A549 treated with CpdA at 1 μM for 4 hours (cell line): Measurements from ENCODE around the gene CEACAM3. TPM values are rescaled to one million over a fixed set of nuclear protein-coding genes. Genes with fewer than 3 reads are reported as not detected.

Source experiments
- total RNA-seq: library from RNA; stranded (reverse); fragments of 200-300 nt; extraction: Qiagen RNA extraction; gene quantifications from 5 replicates; pipeline ENCODE4 v1.2.3, GENCODE V29; 2022; ENCODE audit warnings: low read depth

Gene CEACAM3
- total RNA-seq = not detected in 5 replicates

GRCh38 chr19:41796362-41796761 is at the start of gene CEACAM3:
TSS of gene CEACAM3 (plus strand) at chr19:41796587. CDS start at chr19:41796678, 91 bp downstream.

GRCh38 chr19:41755328-41755913 is 41.0 kb upstream of the CEACAM3 start, which contains the start of gene CEACAM6:
TSS of gene CEACAM6 (plus strand) at chr19:41755530. CDS start at chr19:41755639, 109 bp downstream.

DNA sequence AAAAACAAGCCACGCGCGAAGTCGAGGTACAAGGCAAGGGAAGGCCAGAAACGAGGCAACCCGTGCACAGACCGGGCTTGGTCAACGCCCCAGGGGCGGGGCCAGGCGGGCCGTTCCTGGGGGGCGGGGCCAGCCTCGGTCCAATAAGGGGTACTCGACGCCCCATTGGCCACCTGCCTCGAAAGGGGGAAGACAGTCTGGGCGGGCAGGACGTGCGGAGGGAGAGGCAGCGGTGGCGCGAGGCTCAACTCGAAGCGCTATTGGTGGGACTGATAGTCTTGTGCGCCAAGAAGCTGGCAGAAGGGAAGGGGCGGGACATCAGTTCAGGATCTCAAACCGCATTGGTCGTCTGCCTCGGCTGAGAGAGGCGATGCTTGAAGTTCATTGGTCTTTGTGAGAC is 48.2 kb downstream of the CEACAM3 start, which contains the start of gene LYPD4:
TSS of gene LYPD4 (minus strand) at position 83 of the 400 bp plus-strand sequence. CDS start 5,398 bp downstream, outside the sequence.

GRCh38 chr19:41845001-41845050 is 48.4 kb downstream of the CEACAM3 start, which contains the start of gene DMRTC2:
TSS of gene DMRTC2 (plus strand) at chr19:41845042. CDS start at chr19:41847429, 2,387 bp downstream.

DNA sequence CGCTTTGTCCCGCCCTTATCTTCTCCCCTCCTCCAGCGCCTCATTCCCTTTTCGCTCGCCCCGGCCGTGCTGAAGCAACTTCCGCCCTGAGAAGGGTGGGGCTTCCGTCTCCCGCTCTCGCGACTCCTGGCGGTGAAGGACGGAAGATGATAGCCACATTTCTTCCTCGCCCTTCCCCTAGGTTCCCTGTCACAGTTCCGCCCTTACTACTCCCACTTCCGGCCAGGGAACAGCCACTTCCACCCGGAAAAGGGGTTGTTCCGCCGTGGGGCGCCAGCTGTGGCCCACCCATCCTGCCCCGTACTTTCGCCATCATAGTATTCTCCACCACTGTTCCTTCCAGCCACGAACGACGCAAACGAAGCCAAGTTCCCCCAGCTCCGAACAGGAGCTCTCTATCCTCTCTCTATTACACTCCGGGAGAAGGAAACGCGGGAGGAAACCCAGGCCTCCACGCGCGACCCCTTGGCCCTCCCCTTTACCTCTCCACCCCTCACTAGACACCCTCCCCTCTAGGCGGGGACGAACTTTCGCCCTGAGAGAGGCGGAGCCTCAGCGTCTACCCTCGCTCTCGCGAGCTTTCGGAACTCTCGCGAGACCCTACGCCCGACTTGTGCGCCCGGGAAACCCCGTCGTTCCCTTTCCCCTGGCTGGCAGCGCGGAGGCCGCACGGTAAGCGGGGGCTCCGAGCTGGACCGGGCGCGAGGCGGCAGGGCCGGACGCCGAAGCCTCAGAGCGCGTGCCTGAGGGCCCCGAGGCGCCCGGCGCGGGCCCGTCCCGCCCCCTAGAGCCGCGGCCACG is 63.4 kb downstream of the CEACAM3 start, which contains the start of gene RPS19:
TSS of gene RPS19 (plus strand) at position 638 of the 801 bp plus-strand sequence. CDS start 520 bp downstream, outside the sequence.

Other genes starting within 250 kb of the CEACAM3 start
- gene CEACAM21, start 220.4 kb upstream of the CEACAM3 start, total RNA-seq = not detected in 5 replicates
- not detected in 5 replicates for gene CEACAM4, start 169.5 kb upstream of the CEACAM3 start, total RNA-seq
- gene CEACAM7, start 108.3 kb upstream of the CEACAM3 start, total RNA-seq = 0.02 TPM in 1 of 5 replicates, not detected in the others
- gene CEACAM5, start 88.0 kb upstream of the CEACAM3 start, total RNA-seq = 1.8 to 2.7 TPM (median 2.4 TPM) in 5 replicates
- gene CEACAM6, start 41.1 kb upstream of the CEACAM3 start, total RNA-seq = 19.9 to 28.7 TPM (median 26.1 TPM) in 5 replicates
- not detected in 5 replicates for gene LYPD4, start 48.1 kb downstream of the CEACAM3 start, total RNA-seq
- not detected in 5 replicates for gene DMRTC2, start 48.5 kb downstream of the CEACAM3 start, total RNA-seq
- 8,931 to 10,409 TPM (median 9,359 TPM) in 5 replicates for gene RPS19, start 63.7 kb downstream of the CEACAM3 start, total RNA-seq
- gene CD79A, start 80.7 kb downstream of the CEACAM3 start, total RNA-seq = 0.52 to 1.3 TPM (median 1.0 TPM) in 5 replicates
- gene ARHGEF1, start 86.6 kb downstream of the CEACAM3 start, total RNA-seq = 87.0 to 126 TPM (median 107 TPM) in 5 replicates
- gene ERFL, start 131.9 kb downstream of the CEACAM3 start, total RNA-seq = 0.21 to 0.35 TPM (median 0.26 TPM) in 5 replicates
- 178 to 267 TPM (median 257 TPM) in 5 replicates for gene RABAC1, start 162.7 kb downstream of the CEACAM3 start, total RNA-seq
- 3.5 to 5.1 TPM (median 4.9 TPM) in 5 replicates for gene ATP1A3, start 197.6 kb downstream of the CEACAM3 start, total RNA-seq